H1 (cell line): ENCODE data around the gene PARD3. TPM values are rescaled to one million over a fixed set of nuclear protein-coding genes. Genes with fewer than 3 reads are reported as not detected.

Experiments
- CTCF ChIA-PET: fragments of 300-600 bp; sonication (Branson Sonifier 250); formaldehyde crosslinking; loops from one replicate; lab custom pipeline; 2021; ENCODE audit not compliant: partially characterized antibody; lab: Charles Lee
- POLR2A ChIA-PET: fragments of 300-600 bp; sonication (Branson Sonifier 250); formaldehyde crosslinking; loops from one replicate; lab custom pipeline; 2021; ENCODE audit warnings: inconsistent platforms; ENCODE audit not compliant: partially characterized antibody; lab: Charles Lee
- DNase-seq, 2 experiments: peaks; one replicate each; pipeline versions ENCODE4 v3.0.0 to v3.0.0-alpha.2; 2010 to 2022; ENCODE audit warnings: low spot score in 2 of 2, low read depth in 1 of 2, mixed read lengths in 1 of 2
- FAIRE-seq: peaks from 2 replicates; lab custom pipeline; 2011; peaks lifted over from hg19 to GRCh38; lab: Jason Lieb, UNC
- H2AFZ ChIP-seq: 2 replicates; pipeline ENCODE4 v1.8.1; 2012; ENCODE audit warnings: low read length, inconsistent platforms
- H2AK5ac ChIP-seq: 2 replicates; pipeline ENCODE4 v1.6.1; 2013; ENCODE audit warnings: low read depth, low read length
- H2BK120ac ChIP-seq: replicated peaks from 2 replicates; pipeline ENCODE3; 2013; ENCODE audit warnings: low read depth, low read length, inconsistent platforms
- H2BK12ac ChIP-seq: 2 replicates; pipeline ENCODE4 v1.6.1; 2013; ENCODE audit warnings: low read depth, low read length
- H2BK15ac ChIP-seq: 2 replicates; pipeline ENCODE4 v1.6.1; 2013; ENCODE audit warnings: low read length
- H2BK20ac ChIP-seq: 2 replicates; pipeline ENCODE4 v1.6.1; 2013; ENCODE audit warnings: low read length
- H2BK5ac ChIP-seq: 2 replicates; pipeline ENCODE4 v1.6.1; 2013; ENCODE audit warnings: low read depth, low read length
- H3K14ac ChIP-seq: 2 replicates; pipeline ENCODE4 v1.6.1; 2013; ENCODE audit warnings: inconsistent platforms; ENCODE audit not compliant: insufficient read length
- H3K18ac ChIP-seq: 2 replicates; pipeline ENCODE4 v1.6.1; 2013; ENCODE audit warnings: low read length; ENCODE audit errors: extremely low read depth
- H3K23ac ChIP-seq: 2 replicates; pipeline ENCODE4 v1.6.1; 2013; ENCODE audit warnings: inconsistent platforms; ENCODE audit not compliant: insufficient read length
- H3K23me2 ChIP-seq: 2 replicates; pipeline ENCODE4 v1.6.1; 2013; ENCODE audit warnings: low read depth, low read length
- H3K27ac ChIP-seq: 2 replicates; pipeline ENCODE4 v1.6.1; 2011; ENCODE audit warnings: low read depth, low read length, inconsistent platforms
- H3K27me3 ChIP-seq, 4 experiments: replicated peaks in 1 of 4; 1 replicate in 1 of 4; 2 replicates in 3 of 4; pipeline versions ENCODE4 v1.6.1 to v1.8.1; 2011 to 2013; ENCODE audit warnings: low read length in 3 of 4, mild to moderate bottlenecking in 3 of 4, inconsistent platforms in 2 of 4, mixed read lengths in 2 of 4, moderate library complexity in 1 of 4; ENCODE audit not compliant: control insufficient read depth in 3 of 4, insufficient read depth in 3 of 4; ENCODE audit errors: extremely low read depth in 1 of 4
- H3K36me3 ChIP-seq, 4 experiments: 2 replicates each; pipeline versions ENCODE4 v1.6.1 to v1.8.1; 2011 to 2013; ENCODE audit warnings: mild to moderate bottlenecking in 4 of 4, low read length in 3 of 4, moderate library complexity in 2 of 4, control low read depth in 1 of 4, inconsistent platforms in 1 of 4; ENCODE audit not compliant: insufficient read depth in 4 of 4, control insufficient read depth in 2 of 4
- H3K4ac ChIP-seq: replicated peaks from 2 replicates; pipeline ENCODE3; 2013; ENCODE audit warnings: low read length, low read depth, mixed read lengths, inconsistent platforms; ENCODE audit not compliant: insufficient read length
- H3K4me1 ChIP-seq, 4 experiments: replicated peaks in 1 of 4; 1 replicate in 1 of 4; 2 replicates in 3 of 4; pipeline versions ENCODE4 v1.6.1 to v1.8.1; 2011 to 2013; ENCODE audit warnings: low read length in 3 of 4, inconsistent platforms in 2 of 4, mixed read lengths in 1 of 4; ENCODE audit not compliant: insufficient read depth in 4 of 4, control insufficient read depth in 3 of 4
- H3K4me2 ChIP-seq, 2 experiments: 2 replicates each; pipeline versions ENCODE4 v1.6.1 to v1.8.1; 2011 to 2013; ENCODE audit warnings: low read depth in 2 of 2, low read length in 2 of 2, control low read depth in 1 of 2, inconsistent platforms in 1 of 2, mild to moderate bottlenecking in 1 of 2; ENCODE audit not compliant: insufficient read depth in 1 of 2
- H3K4me3 ChIP-seq, 4 experiments: fragments of 200-600, 300-600 bp in 1 of 4; sonication (generic), shearing (Covaris generic), sonication (Bioruptor Twin) in 1 of 4; 2 replicates each; pipeline versions ENCODE4 v1.5.1 to v1.8.1; 2011 to 2016; ENCODE audit warnings: low read length in 4 of 4, low read depth in 3 of 4, control low read depth in 2 of 4, inconsistent platforms in 2 of 4, mild to moderate bottlenecking in 2 of 4, mixed read lengths in 1 of 4, moderate library complexity in 1 of 4; ENCODE audit not compliant: insufficient read depth in 2 of 4; ENCODE audit errors: extremely low read depth in 1 of 4
- H3K56ac ChIP-seq: replicated peaks from 2 replicates; pipeline ENCODE3; 2013; ENCODE audit warnings: low read depth, mild to moderate bottlenecking, mixed read lengths, low read length, inconsistent platforms; ENCODE audit not compliant: insufficient read length
- H3K79me1 ChIP-seq: 2 replicates; pipeline ENCODE4 v1.6.1; 2013; ENCODE audit warnings: low read depth, low read length, control low read depth
- H3K79me2 ChIP-seq, 2 experiments: 2 replicates each; pipeline versions ENCODE4 v1.6.1 to v1.8.1; 2012 to 2013; ENCODE audit warnings: low read length in 2 of 2, mild to moderate bottlenecking in 2 of 2, inconsistent platforms in 1 of 2; ENCODE audit not compliant: insufficient read depth in 2 of 2, control insufficient read depth in 1 of 2
- H3K9ac ChIP-seq, 4 experiments: replicated peaks in 1 of 4; 1 replicate in 1 of 4; 2 replicates in 3 of 4; pipeline versions ENCODE4 v1.6.1 to v1.8.1; 2011 to 2013; ENCODE audit warnings: low read depth in 3 of 4, low read length in 3 of 4, control low read depth in 2 of 4, mild to moderate bottlenecking in 2 of 4, moderate library complexity in 2 of 4, inconsistent platforms in 1 of 4; ENCODE audit errors: extremely low read depth in 1 of 4
- H3K9me3 ChIP-seq, 2 experiments: 2 replicates each; pipeline versions ENCODE4 v1.6.1 to v1.8.1; 2012 to 2013; ENCODE audit warnings: mild to moderate bottlenecking in 2 of 2, moderate library complexity in 2 of 2, control low read depth in 1 of 2, inconsistent platforms in 1 of 2, low read depth in 1 of 2, low read length in 1 of 2, mixed read lengths in 1 of 2; ENCODE audit not compliant: insufficient read depth in 2 of 2
- H4K20me1 ChIP-seq, 2 experiments: replicated peaks in 1 of 2; 2 replicates each; pipeline versions ENCODE3 to v1.8.1; 2011 to 2013; ENCODE audit warnings: inconsistent platforms in 2 of 2, low read length in 2 of 2, mild to moderate bottlenecking in 1 of 2; ENCODE audit not compliant: insufficient read depth in 2 of 2, control insufficient read depth in 1 of 2
- H4K5ac ChIP-seq: 2 replicates; pipeline ENCODE4 v1.6.1; 2013; ENCODE audit warnings: low read length, low read depth, mixed read lengths, inconsistent platforms; ENCODE audit not compliant: insufficient read length
- H4K8ac ChIP-seq: 2 replicates; pipeline ENCODE4 v1.8.0; 2013; ENCODE audit warnings: mild to moderate bottlenecking, moderate library complexity, low read length, inconsistent platforms; ENCODE audit not compliant: insufficient read depth; ENCODE audit errors: extremely low read depth
- H4K91ac ChIP-seq: replicated peaks from 2 replicates; pipeline ENCODE3; 2013; ENCODE audit warnings: low read length, mixed read lengths, inconsistent platforms; ENCODE audit not compliant: insufficient read length
- CEBPB ChIP-seq: IDR thresholded peaks from 2 replicates; pipeline ENCODE4 v1.6.1; 2012; ENCODE audit warnings: low read depth, low read length
- CHD2 ChIP-seq: IDR thresholded peaks from 2 replicates; pipeline ENCODE4 v1.6.1; 2012; ENCODE audit warnings: low read length, improper control_type of control experiment
- CTBP2 ChIP-seq: IDR thresholded peaks from 2 replicates; pipeline ENCODE4 v1.7.0; 2011; ENCODE audit warnings: borderline replicate concordance, mild to moderate bottlenecking, moderate library complexity, mixed read lengths, low read length; ENCODE audit not compliant: insufficient read depth, insufficient read length
- EGR1 ChIP-seq: IDR thresholded peaks from 2 replicates; pipeline ENCODE4 v1.6.1; 2011; ENCODE audit warnings: low read depth, low read length, borderline replicate concordance
- FOSL1 ChIP-seq: IDR thresholded peaks from 2 replicates; pipeline ENCODE4 v1.6.1; 2011; ENCODE audit warnings: mild to moderate bottlenecking, low read depth, low read length, moderate library complexity; ENCODE audit not compliant: insufficient read depth
- KDM1A ChIP-seq: fragments of 200-600, 300-600 bp; sonication (generic); IDR thresholded peaks from 2 replicates; pipeline ENCODE4 v1.7.1; 2016; ENCODE audit warnings: mild to moderate bottlenecking, low read length, borderline replicate concordance
- PHF8 ChIP-seq: fragments of 200-600 bp; sonication (generic); conservative IDR thresholded peaks from 2 replicates; pipeline ENCODE4 v1.7.1; 2012; ENCODE audit warnings: low read depth, mild to moderate bottlenecking, inconsistent platforms, low read length, moderate library complexity
- POLR2AphosphoS5 ChIP-seq: IDR thresholded peaks from 2 replicates; pipeline ENCODE4 v1.6.1; 2011; ENCODE audit warnings: low read depth, low read length
- RNF2 ChIP-seq: fragments of 200-900, 300-1000 bp; sonication (generic); IDR thresholded peaks from 2 replicates; pipeline ENCODE4 v1.7.1; 2016; ENCODE audit warnings: borderline replicate concordance, low read depth, mild to moderate bottlenecking, antibody characterized with exemption, low read length; ENCODE audit not compliant: poor library complexity, severe bottlenecking; ENCODE audit errors: missing control alignments
- SIRT6 ChIP-seq: IDR thresholded peaks from one replicate; pipeline ENCODE4 v1.7.1; 2012; ENCODE audit warnings: low read length, inconsistent platforms
- SIX5 ChIP-seq: IDR thresholded peaks from 2 replicates; pipeline ENCODE4 v1.6.1; 2011; ENCODE audit warnings: mild to moderate bottlenecking, low read depth, low read length
- TAF1 ChIP-seq: IDR thresholded peaks from 2 replicates; pipeline ENCODE4 v1.6.1; 2011; ENCODE audit warnings: mild to moderate bottlenecking, low read depth, low read length
- TCF12 ChIP-seq: IDR thresholded peaks from 2 replicates; pipeline ENCODE4 v1.6.1; 2011; ENCODE audit warnings: low read depth, mild to moderate bottlenecking, low read length
- YY1 ChIP-seq: IDR thresholded peaks from 2 replicates; pipeline ENCODE4 v1.6.1; 2011; ENCODE audit warnings: low read depth, mild to moderate bottlenecking, low read length
- WGBS, 2 experiments: shearing (Covaris generic) in 1 of 2; methylation state at CpG; one replicate each; pipeline versions ENCODE4 v1.1.6 to v1.1.7; 2013 to 2015; ENCODE audit warnings: low lambda C conversion rate in 2 of 2, mixed read lengths in 2 of 2, inconsistent platforms in 1 of 2, low coverage in 1 of 2, missing lambda C conversion rate in 1 of 2; ENCODE audit not compliant: insufficient replicate concordance in 2 of 2, insufficient coverage in 1 of 2, insufficient read length in 1 of 2; ENCODE audit errors: extremely low coverage in 1 of 2, missing lambda C conversion rate in 1 of 2; 5-methylcytosine and 5-hydroxymethylcytosine counted together
- polyA plus RNA-seq, 7 experiments: library from polyadenylated mRNA; depleted of rRNA in 3 of 7; stranded (reverse) in 5 of 7; unstranded in 2 of 7; fragments of >200 nt in 5 of 7; fragments of 200-250 nt in 2 of 7; gene quantifications; 1 replicate in 5 of 7; 2 replicates in 1 of 7; 4 replicates in 1 of 7; pipeline versions ENCODE4 v1.2.1 to v1.2.3, GENCODE V29; 2011 to 2013; ENCODE audit warnings: missing spikeins in 2 of 7, mixed read lengths in 2 of 7
- total RNA-seq: library from RNA; stranded (reverse); fragmentation: NEBNext Ultra II Directional; extraction: Animal tissue kit (Norgen Biotek cat#: 25700); gene quantifications from 2 replicates; pipeline ENCODE4 v1.2.1, GENCODE V29; 2021

PARD3 gene
- total and polyA plus RNA-seq, 2 of the 8 experiments (the other 6 are each of a cell fraction or from before 2014, with no cell fraction given): 19.7 to 49.1 TPM

DNA sequence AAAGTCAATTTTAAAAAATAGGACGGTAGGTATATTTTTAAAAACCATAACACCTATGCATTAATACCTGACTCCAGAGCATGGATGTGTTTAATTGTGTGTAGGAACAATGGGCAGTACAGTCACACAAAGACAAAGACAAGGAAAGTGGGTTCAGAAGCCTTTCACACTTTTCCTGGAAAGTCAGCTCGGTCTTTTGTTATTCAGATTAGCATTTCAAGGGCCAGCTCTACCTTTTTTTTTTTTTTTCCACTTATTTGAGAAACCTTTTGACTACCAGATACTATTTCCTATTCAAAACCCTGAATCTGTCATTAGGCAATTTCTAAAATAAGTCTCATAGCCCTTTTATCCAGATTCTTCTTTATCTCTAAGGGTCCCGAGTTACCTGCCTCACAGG, 401.9 kb downstream of the PARD3 start:
- Histone ChIP-seq H2BK120ac (no peak overlapping the region), H4K20me1 (no peaks in the 10 kb centered on the region), H2BK12ac (no peak overlapping the region), H3K79me2 (0 out of 4 replicates have a peak, but pooled peaks cover 0 to 3% of the 10 kb centered on the region in 2 experiments), H3K4me3 (peak overlapping the region in 1 of 4 experiments; percentile 7; a peak in 1 of 8 replicates), H3K56ac (no peak overlapping the region), H3K14ac (no peak overlapping the region), H4K5ac (no peak overlapping the region), H2BK15ac (no peak overlapping the region), H3K27me3 (no peaks in the 10 kb centered on the region), H4K91ac (no peak overlapping the region), H3K4ac (no peak overlapping the region), H2AK5ac (no peak overlapping the region), H3K23me2 (no peaks in the 10 kb centered on the region), H3K4me1 (peaks cover 0 to 20% (median 8%) of the 10 kb centered on the region in 4 experiments; a peak in 3 of 7 replicates), H2BK20ac (no peak overlapping the region), H3K4me2 (peak overlapping the region; percentile 31 to 47; a peak in 2 of 4 replicates), H3K9me3 (no peaks in the 10 kb centered on the region), H4K8ac (no peak overlapping the region), H3K9ac (no peak overlapping the region), H2AFZ (no peak overlapping the region), H2BK5ac (no peak overlapping the region), H3K23ac (no peak overlapping the region), H3K18ac (no peak overlapping the region; the same call in 1 of the 2 replicates), H3K36me3 (no peaks in the 10 kb centered on the region), H3K27ac (no peak overlapping the region), H3K79me1 (no peaks in the 10 kb centered on the region)
- ChIA-PET POLR2A (interaction anchor here (1.0 kb wide), 1 partner anchor 21 kb away, joined by 3 read pairs; no protein-coding TSS in a partner anchor), CTCF (interaction anchor here (0.6 kb wide), 1 partner anchor 18 kb away, joined by 3 read pairs; no protein-coding TSS in a partner anchor)
- WGBS, 2 experiments: 18% methylated on average over 3 of the region's 3 CpGs; no CpG with 5 or more reads in 1 of the 2 experiments
- FAIRE-seq (peak; percentile 81), DNase-seq (no peak)
- TF ChIP-seq CTBP2 (no peak), TAF1 (no peak), CHD2 (no peak), FOSL1 (no peak), TCF12 (no peak), YY1 (no peak), RNF2 (no peak), KDM1A (no peak), POLR2AphosphoS5 (no peak), SIX5 (no peak), CEBPB (no peak), PHF8 (no peak), SIRT6 (no peak), EGR1 (no peak)
